Activated CD4-positive, alpha-beta T cell treated with anti-CD3 and anti-CD28 coated beads for 48 hours (primary cell): ENCODE results near the gene CFAP77.
"Not testable (repeated sequence)": the region's sequence is repeated elsewhere in the genome, so short reads cannot be mapped to it uniquely, and the experiment has no call there.

Experiments used
- DNase-seq: peaks from one replicate; pipeline ENCODE4 v3.0.0-alpha.2; 2020

Gene CFAP77

DNA sequence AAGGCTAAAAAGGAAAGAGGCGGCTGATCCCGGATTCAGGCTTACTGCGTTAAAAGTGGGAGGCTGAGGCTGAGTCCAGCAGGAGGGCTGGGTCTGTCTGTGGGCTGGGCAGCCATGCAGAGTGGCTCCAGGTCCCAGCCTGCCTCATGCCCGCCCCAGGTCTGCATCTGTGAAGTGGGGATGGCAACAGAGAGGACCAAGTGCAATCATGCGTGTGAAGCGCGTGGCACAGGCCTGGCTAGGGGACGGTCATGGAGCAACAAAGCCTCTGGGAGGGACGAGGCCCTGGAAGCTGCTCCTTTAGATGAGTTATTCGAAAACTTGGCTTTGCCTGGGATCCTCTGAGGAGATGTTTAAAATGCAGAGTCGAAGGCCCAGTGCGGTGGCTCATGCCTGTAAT, 142.0 kb downstream of the CFAP77 start:
- no peak for DNase-seq

DNA sequence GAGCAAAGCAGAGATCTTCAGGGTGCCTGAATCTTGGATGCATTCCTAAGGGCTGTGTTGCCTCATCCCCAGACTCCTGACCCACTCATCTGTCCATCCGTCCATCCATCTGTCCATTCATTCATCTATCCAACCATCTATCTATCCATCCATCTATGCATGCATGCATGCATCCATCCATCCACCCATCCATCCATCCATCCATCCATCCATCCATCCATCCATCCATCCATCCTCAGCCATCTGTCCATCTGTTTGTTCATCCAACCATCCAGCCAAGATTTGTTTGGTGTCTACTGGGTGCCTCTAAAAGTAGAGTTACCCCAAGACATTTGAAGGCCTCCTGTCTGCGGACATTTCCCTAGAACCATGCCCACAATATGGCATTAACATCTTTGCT, 144.7 kb downstream of the CFAP77 start:
- no peak for DNase-seq

DNA sequence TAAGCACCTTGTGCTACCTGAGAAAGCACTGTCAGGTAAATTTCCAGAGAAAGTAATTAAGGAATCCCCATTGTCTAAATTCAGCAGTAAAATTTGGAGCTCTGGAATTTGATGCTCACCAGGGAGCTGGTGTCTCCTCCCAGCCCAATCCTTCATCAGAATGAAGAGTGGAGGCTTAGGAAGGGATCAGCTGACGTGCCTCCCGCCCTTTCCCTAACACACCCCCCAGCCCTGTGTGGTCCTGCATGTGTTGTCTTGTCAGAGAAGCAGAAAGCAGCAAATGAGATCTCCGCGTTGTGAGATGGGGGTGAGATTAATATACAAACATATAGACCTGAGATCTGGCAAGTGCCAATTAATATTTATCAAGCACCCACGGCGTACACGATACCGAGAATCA, 145.5 kb downstream of the CFAP77 start:
- DNase-seq = no peak

DNA sequence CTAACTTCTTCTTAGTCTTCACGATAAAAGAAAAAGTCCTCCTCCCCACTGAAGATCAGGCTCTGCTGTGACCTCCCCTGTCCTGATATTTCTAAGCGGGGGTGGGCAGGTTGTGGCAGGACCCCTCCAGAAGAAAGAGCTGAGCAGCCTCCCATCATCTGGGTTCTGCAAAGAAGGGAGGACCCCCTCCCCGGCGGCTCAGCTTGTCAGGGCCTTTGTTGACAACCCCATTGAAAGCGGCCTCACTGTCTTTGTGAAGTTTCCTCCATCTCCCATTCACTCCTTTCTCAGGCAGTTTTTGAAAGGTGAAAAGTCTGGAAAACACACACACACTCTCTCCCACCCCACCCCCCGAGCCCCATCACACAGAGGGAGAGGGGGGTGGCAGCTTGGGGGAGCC, 146.2 kb downstream of the CFAP77 start:
- DNase-seq = no peak

DNA sequence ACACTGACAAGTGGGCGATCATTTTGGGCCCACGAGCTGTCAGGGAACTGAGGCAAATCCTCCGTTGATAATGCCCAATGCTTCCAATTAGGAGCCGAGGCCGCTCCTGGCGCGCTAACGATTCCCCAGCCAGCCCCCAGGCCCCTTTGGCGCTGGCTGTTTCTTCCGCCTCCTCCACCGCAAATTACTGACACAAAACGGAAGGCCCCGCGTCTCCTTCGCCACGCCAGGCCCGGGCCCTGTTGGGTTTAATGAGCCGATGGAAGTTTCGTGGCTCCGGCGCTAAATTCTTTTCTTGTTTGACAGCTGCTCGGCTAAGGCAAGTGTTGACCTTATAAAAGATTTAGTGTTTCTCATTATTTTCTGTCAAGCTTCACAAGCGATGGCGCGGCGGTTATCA, 146.7 kb downstream of the CFAP77 start:
- no peak for DNase-seq

DNA sequence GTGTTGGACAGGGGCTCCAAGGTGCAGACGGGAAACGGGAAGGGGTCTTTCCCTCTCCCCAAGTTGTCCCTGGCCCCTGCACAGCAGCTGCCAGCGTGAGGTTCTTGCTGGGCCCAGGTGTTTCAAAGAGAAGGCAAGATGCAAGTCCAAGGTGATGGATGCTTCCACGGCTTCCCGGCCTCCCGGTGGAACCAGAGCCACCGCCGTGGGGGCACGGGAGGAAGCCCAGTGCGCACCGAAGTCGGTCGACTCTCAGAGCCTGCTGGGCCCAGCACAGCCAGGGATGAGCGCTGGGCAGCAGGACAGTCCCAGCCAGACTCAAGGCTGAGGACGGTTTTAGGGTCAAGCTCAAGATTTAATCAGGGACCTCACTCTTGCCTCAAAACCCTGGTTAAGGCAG, 147.1 kb downstream of the CFAP77 start:
- DNase-seq = no peak

DNA sequence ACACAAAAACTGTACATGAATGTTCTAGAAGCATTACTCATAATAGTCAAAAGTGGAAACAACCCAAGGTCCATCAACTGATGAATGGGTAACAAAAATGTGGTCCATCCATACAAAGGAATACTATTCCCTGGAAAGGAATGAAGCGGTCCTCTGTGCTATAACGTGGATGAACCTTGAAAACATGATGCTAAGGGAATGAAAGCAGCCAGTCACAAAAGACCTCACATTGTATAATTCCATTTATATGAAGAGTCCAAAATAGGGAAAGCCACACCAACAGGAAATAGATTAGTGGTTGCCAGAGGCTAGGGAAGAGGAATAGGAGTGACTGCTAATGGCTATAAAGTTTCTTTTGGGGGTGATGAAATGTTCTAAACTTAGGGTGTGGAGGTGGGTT, 149.7 kb downstream of the CFAP77 start:
- DNase-seq = no peak

DNA sequence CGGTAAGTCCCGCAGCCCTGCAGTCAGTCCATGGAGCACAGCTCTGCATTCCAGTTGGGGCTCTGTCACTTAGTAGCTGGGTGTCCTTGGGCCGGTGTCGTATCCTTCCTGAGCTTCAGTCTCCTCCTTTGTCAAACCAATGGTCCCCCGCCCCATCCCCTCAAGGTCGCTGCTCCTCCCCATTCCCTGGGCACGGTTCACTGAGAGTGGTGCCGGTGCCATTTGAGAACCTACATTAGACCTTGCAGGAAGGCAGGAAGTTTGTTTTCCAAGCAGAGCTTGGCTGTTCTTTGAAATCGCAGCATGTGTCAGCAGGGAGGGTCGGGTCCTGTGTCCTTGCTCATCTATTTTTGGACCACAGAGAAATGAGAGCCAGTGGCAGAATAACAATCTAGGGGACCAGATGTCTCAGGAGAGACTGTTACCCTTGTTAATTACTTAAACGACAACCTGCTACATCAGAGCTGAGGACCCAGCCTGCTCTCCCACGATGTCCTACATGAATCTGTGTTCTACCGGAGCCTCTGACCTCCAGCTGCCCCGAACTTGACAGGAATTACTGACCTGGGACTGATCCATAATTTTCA, 150.7 kb downstream of the CFAP77 start:
- DNase-seq = no peak

DNA sequence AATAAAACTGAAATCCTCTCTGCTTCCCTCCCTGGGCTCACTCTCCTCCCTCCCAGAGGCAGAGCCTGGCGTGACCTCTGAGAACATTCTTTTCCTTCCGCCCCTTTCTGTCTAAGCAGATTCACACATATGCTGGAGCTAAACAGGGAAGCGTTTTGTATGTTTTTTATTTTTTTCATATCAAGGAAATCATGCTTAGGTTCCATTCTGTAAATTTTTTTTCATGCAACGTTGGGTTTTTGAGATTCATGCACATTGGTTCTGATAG, 152.2 kb downstream of the CFAP77 start:
- no peak for DNase-seq

DNA sequence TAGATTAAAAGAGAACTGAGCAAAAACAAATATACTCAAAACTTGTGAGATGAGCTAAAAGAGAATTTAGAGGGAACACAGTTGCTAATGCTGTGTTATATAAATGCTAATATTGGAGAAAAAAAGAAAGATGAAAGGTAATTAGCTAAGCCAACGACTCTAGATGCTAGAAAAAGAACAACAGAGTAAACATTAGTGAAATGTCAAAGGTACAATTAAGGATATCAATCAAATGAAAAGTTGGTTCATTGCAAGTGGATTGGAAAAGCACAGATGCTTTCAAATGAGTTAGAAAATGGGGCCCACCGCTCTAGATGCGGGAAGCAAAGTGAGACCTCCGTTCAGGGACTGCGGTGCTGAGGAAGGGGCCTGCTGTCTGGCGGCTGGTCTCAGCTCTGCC, 154.5 kb downstream of the CFAP77 start:
- DNase-seq = no peak

DNA sequence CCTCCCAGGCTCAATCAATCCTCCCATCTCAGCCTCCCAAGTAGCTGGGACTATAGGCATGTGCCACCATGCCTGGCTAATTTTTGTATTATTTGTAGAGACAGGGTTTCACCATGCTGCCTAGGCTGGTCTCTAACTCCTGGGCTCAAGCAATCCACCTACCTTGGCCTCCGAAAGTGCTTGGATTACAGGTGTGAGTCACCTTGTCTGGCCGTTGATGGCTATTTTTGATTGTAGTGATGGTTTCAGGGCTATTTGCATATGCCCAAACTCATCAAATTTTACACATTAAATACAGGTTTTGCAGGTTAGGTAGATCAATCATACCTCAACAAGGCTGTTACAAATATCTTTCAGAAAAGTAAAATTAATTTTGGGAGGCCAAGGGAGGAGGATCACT, 158.8 kb downstream of the CFAP77 start:
- DNase-seq = not testable (repeated sequence)

DNA sequence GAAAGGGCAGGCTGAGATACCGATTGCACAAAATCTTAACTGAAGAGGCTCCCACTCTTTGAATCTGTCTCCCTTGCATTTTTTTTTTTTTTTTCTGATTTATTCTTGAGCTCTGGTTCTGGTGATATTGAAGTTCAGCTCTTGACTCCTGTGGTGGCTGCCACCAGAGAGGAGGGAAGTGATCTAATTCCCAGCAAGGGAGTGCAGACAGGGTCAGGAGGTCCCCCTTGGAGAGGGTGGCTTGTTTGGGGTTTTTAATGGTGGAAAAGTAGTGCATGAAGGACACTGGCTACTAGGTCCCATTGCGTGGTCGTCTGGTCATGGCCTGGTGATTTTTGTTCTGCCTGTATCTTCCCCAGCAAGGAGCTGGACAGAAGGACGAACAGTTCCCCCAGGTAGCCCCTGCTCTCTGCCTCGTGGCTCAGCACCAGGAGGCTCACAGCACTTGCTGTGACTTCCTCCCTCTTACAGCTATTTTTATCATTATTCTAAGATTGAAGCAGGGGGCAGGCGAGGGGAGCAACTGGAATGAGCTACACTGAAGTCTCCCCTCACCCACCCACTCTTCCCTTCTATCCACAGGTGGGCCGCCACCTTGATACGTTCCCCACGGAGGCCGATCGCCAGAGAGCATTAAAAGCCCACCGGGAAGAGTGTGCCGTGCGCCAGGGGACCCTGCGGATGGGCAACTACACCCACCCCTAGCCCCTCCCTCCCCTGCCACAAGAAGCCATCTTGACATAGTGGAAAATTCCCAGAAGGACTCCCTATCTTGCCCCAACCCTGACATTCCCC, 162.0 kb downstream of the CFAP77 start:
- no peak for DNase-seq

DNA sequence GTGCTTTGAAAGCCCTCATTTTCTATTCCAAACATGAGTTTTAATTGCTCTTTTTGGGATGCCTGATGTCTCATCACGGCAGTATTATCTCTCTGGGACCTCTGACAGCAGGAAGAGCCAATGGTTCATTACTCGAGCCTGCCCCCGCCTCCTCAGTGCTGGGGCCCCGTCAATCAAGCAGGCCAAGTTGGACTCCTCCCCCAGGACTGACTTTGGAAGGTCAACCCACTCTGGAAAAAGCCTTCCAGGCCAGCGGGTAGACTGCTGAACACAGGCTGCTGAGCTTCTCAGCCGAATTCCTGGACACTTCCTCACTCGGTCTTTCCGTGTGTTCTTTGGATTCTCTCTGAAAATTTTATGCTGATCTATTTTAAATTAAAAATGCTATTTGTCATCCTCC, 162.9 kb downstream of the CFAP77 start:
- DNase-seq = no peak

DNA sequence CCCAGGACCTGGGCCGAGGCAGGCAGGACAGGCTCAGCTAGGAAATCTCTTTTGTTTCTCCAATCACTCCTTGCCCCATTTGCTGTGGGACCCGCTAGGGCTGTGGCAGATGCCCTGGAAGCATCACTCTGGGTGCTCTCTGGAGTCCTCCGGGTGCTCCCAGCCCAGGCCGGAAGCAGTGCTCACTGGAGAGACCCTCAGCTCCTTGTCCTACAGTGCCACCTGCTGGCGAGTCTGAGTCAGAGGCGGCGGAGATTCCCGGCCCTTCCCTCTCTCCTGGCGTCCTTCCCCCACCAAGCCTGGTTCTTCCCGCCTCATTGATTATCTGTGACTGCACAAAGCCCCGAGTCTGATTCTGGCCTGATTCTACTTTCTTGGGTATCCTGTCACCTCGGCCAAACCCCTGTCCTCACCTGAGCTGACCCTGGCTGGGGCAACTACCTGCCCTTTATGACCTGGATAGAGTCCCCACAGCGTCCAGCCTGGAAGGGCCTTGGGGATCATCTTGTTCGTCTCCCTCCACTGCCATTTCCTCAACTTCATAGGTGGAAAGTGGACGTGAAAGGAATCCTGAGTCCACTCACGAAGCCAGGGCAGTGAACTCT, 165.1 kb downstream of the CFAP77 start:
- peak; percentile 67 for DNase-seq

DNA sequence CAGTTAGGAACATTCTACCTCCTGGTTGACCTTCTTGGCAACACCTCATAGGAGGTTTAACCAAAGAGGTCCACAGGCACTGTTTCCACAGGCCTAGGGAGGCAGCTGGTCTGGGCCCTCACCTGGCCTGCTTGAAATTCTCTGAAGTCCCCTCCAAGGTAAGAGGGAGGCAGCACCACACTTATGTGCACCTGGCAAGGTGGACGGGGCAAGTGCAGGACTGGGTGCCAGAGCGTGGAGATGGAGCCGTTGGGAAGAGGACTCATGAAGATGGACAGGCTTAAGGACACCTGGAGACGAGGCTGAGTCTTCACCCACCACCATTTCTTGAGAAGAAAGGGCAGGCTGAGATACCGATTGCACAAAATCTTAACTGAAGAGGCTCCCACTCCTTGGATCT, 165.8 kb downstream of the CFAP77 start:
- DNase-seq = no peak

DNA sequence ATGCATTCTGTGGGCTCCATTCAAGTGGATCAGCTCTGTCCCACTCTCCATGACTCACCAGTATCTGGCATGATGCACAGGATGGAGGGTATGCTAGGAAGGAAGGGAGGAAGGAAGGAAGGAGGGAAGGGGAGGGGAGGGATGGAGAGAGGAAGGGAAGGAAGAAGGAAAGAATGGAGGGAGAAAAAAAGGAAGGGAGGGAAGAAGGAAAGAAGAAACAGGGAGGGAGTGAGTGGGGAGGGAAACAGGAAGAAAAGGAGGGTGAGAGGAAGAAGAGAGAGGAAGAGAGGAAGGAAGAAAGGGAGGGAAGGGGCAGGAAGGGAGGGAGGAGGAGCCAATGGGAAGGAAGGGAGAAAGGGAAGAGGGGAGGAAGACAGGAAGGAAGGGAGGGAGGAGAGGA, 167.1 kb downstream of the CFAP77 start:
- DNase-seq = no peak

DNA sequence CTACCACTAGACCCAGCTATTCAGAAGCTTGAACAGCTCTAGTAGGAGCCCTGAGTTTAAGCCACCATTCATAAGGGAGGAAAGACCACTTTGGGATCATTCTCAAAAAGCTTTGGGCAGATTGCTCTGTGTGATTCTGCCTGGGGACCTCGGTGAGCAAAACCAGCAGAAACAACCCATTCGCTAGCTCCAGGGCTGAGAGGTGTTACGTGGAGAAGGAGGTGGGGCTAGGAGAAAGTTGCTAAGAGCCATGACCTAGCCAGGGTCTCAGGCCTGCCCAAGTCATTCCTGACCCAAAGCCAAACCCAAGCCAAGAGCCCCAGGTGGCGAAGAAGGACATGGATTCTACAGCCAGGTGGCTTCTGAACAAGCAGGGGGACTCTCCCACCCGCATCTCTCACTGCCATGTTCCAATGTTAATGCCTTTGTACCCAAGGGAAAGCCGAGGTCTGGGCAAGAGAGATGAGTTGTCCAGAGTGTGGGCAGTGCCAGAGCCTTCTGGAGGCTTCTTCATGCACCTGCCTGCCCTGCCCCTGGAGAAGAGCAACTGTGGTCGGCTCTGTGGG, 168.4 kb downstream of the CFAP77 start:
- no peak for DNase-seq

DNA sequence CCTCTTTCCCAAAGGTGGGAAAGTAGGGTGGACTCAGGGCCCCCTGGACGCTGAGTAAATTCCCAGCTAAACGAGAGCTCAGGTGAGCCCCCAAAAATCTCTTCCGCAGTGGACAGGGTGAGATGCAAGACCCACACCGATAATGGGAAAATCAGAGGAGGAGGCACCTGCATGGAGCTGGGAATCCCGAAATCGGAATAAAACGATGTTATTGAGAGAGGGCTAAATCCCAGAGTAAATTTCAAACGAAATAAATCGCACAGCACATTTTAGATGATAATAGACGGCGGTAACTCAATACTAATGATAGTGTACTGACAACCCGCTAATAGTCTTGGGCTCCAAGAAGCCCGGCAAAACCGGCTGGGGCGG, 169.4 kb downstream of the CFAP77 start:
- no peak for DNase-seq

DNA sequence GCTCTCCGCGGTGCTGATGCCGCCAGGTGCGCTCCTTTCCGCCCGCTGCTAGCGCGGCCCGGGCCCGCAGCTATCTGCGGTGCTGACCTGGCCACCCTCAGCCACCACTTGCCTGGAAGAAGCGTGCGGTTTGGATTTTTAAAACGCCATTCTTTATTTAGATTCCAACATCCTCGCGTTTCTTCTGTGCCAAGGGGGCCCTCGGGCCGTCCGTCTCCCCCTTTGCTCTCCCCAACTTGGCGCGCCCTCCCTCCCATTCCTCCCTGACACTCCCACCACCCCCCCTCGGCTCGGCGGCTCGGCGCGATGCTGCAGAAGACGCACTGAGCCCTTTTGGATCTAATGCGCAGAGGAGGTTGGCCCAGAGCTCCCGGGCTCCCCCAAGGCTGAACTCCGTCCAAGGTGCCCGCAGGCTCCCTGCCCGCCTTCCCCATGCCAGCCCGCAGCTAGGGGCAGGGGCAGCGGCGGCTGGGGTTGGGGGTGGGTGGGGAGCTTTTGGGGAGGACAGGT, 172.3 kb downstream of the CFAP77 start, which contains the start of gene BARHL1:
BARHL1 (plus strand) TSS at position 331 of the 510 bp plus-strand sequence. CDS start 192 bp downstream, outside the sequence.
- DNase-seq = no peak

DNA sequence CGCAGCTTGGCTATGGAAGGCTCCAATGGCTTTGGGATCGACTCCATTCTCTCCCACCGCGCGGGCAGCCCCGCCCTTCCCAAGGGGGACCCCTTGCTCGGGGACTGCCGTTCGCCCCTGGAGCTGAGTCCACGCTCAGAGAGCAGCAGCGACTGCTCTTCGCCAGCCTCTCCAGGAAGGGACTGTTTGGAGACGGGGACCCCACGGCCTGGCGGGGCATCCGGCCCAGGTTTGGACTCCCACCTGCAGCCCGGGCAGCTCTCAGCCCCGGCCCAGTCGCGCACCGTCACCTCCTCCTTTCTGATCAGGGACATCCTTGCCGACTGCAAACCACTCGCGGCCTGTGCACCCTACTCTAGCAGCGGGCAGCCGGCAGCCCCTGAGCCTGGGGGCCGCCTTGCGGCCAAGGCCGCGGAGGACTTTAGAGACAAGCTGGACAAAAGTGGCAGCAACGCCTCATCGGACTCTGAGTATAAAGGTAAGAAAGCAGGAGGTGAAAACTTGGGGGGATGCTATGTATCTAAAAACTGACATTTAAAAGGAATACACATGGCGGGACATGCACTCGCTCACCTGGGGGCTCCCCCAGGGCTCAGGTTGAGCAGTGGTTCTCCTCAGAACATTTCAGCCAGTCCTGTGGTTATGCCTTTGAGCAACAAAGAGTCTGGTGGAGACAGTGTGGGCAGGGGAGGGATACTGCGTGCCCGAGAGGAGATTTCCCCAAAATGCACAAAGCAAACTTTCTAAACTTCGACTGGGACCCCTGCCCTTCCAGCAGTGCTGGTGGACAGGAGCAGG, 173.0 kb downstream of the CFAP77 start:
- DNase-seq = no peak

DNA sequence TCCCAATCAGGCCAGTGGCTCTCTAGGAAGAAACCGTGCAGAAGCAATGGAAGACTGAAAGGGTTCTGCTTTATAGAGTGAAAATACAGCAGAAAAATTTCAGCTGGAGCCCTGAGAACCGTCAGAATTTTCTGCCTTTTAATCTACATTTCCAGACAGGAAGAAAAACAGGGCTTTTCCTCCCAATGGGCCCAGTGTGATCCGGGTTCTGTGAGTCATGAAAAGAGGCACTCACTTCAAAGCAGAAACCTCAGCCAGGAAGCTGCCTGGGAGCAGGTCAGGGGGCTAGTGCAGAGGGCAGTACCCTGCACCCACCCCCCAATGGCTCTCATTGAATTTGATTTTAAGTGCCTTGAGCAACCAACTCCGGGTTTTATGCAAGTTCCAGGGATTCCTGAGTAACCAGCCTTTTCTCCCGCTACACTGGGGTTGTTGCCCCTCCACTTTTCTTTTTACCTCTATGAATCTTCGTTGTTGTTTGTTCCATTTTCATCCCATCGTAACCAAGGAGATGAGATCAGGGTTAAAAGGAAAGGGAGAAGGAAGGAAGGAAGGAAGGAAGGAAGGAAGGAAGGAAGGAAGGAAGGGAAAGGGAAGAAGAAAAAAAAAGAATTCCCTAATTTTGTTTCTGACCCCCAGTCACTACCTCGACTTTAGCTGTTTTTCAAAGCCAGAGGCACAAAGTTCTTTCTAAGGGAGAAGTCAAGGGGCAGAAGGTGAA, 173.7 kb downstream of the CFAP77 start:
- DNase-seq = no peak
